Thymus (tissue), 11 donors: ENCODE data around the gene ZBTB8OS. TPM values are rescaled to one million over a fixed set of nuclear protein-coding genes. Genes with fewer than 3 reads are reported as not detected.
"Not testable (repeated sequence)": the region's sequence is repeated elsewhere in the genome, so short reads cannot be mapped to it uniquely, and the experiment has no call there.

Source experiments
- DNase-seq, 9 donors: peaks; one replicate each; pipeline ENCODE4 v3.0.0-alpha.2; 2013; ENCODE audit warnings: low spot score in 9 of 9, low read depth in 6 of 9, missing footprints in 1 of 9
- H3K27ac ChIP-seq, 2 donors: one replicate each; pipeline ENCODE4 v1.5.1; 2013; ENCODE audit warnings: control low read depth in 1 of 2, low read depth in 1 of 2, low read length in 1 of 2, mild to moderate bottlenecking in 1 of 2, moderate library complexity in 1 of 2
- H3K27me3 ChIP-seq, 2 donors: one replicate each; pipeline ENCODE4 v1.5.1; 2013; ENCODE audit warnings: low read length in 1 of 2; ENCODE audit not compliant: control insufficient read depth in 2 of 2, insufficient read depth in 1 of 2
- H3K36me3 ChIP-seq, 2 donors: one replicate each; pipeline ENCODE4 v1.5.1; 2013; ENCODE audit warnings: low read length in 1 of 2, mild to moderate bottlenecking in 1 of 2, moderate library complexity in 1 of 2; ENCODE audit not compliant: control insufficient read depth in 2 of 2, insufficient read depth in 2 of 2
- H3K4me1 ChIP-seq, 2 donors: one replicate each; pipeline ENCODE4 v1.5.1; 2013; ENCODE audit warnings: low read length in 2 of 2; ENCODE audit not compliant: control insufficient read depth in 2 of 2, insufficient read depth in 2 of 2
- H3K4me3 ChIP-seq, 2 donors: one replicate each; pipeline ENCODE4 v1.5.1; 2013; ENCODE audit warnings: low read length in 2 of 2, control low read depth in 1 of 2, mild to moderate bottlenecking in 1 of 2
- H3K9me3 ChIP-seq, 2 donors: one replicate each; pipeline ENCODE4 v1.5.1; 2013; ENCODE audit warnings: low read length in 1 of 2, mild to moderate bottlenecking in 1 of 2; ENCODE audit not compliant: control insufficient read depth in 2 of 2, insufficient read depth in 1 of 2
- WGBS: extraction: QIAGEN DNeasy Blood & Tissue Kit; methylation state at CpG from one replicate; pipeline ENCODE4 v1.1.7; 2013; 5-methylcytosine and 5-hydroxymethylcytosine counted together
- polyA plus RNA-seq: library from polyadenylated mRNA; stranded (reverse); fragments of 200-250 nt; gene quantifications from one replicate; pipeline ENCODE4 v1.2.3, GENCODE V29; 2013
- total RNA-seq: library from RNA; stranded (reverse); fragments of 120-200 nt; gene quantifications from one replicate; pipeline ENCODE4 v1.2.4, GENCODE V29; 2013
- donor health status: healthy.

ZBTB8OS gene
- total and polyA plus RNA-seq, 2 donors: 56.0 to 64.8 TPM

DNA sequence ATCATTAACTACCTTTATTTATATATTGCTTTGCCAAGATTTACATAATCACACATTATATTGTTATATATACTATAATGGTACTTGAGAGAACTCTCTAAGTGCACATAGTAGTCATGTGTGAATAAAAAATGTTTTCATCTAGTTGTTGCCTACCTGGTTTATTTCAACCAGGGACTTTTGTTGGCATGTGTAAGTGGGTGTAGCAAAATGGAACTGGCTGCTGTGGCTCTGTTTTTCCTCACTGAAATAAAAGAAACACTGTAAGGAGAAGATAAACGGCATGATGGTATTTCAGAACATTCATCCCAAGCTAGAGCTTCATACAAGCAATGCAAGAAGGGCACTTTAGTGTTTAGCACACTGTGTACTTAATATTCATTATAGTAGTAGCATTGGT is 15.6 kb upstream of the ZBTB8OS start:
- no peaks in the 10 kb centered on the region for H3K27me3 ChIP-seq
- peaks cover 61 to 91% of the 10 kb centered on the region in 2 donors for H3K36me3 ChIP-seq
- no peak for DNase-seq
- no peaks in the 10 kb centered on the region for H3K9me3 ChIP-seq
- WGBS: 92% methylated on average over 1 of the region's 1 CpG
- H3K4me3 ChIP-seq: no peak overlapping the region
- no peak overlapping the region for H3K27ac ChIP-seq
- no peaks in the 10 kb centered on the region for H3K4me1 ChIP-seq

DNA sequence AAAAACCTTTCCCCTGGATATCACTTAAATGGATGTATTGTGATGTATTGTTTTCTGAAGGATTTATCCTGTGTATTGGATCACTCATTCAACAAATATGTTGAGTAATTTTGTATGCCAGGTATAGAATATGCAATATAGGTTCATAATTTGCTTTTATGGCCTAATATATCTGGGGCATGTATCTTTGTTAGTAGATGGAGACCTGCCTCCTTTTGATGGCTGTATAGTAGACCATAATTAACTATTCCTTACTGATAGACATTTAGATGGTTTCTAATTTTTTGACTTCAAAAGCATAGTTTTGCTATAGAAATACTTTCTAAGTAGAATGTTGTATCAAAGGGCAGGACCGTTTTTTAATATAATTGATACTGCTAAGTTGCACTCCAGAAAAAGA is 9.2 kb upstream of the ZBTB8OS start:
- 96% methylated on average over 1 of the region's 1 CpG for WGBS
- Histone ChIP-seq H3K36me3 (peaks cover 66 to 91% of the 10 kb centered on the region in 2 donors), H3K4me3 (no peak overlapping the region), H3K27me3 (no peaks in the 10 kb centered on the region), H3K9me3 (no peaks in the 10 kb centered on the region), H3K4me1 (peaks cover 3 to 5% of the 10 kb centered on the region in 2 donors), H3K27ac (no peak overlapping the region)
- no peak for DNase-seq

DNA sequence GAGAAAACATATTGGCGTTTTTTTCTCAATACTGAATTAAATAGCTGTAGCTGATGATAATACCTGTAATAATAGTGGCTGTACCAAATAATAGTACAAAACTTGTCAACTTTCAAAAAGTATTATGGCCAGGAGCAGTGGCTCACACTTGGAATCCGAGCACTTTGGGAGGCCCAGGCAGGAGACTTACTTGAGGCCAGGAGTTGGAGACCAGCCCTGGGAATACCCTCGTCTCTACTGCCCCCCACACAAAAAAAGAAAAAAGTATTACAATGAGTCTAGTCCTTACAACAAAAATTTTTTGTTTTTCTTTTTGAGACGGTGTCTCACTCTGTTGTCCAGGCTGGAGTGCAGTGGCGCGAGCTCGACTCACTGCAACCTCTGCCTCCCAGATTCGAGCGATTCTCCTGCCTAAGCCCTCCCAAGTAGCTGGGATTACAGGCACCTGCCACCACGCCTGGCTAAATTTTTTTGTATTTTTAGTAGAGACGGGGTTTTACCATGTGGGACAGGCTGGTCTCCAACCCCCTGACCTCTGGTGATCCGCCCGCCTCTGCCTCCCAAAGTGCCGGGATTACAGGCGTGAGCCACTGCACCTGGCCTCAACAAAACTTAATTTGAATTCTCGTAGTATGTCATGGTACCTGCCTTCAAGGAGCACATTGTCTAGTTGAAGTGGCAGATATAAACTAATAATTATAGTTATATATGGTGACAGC is 2.1 kb upstream of the ZBTB8OS start:
- WGBS: 94% methylated on average over 16 of the region's 16 CpGs

DNA sequence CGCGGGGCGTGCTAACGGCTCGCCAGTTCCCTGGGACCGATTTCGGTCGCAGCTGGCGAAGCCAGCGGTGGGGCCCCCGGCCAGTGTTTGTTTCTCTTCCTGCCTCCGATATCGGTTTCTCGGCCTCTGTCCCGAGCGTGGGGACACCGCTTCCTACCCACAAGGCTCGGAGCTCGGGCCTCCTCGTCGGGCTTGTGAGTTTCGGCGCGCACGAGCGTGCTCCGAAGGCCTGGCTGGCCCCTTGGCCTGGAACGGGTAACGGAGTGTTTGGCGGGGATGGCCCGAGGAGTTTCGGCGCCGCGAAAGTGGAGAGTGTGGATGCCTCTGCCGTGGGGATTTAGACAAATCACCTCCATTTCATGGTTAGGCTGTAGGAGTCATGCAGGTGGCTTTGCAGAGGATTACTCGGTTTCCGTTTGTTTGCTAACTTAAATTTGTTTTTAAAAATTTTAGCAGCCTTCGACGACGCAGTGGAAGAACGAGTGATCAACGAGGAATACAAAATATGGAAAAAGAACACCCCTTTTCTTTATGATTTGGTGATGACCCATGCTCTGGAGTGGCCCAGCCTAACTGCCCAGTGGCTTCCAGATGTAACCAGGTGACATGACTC is 1.2 kb upstream of the ZBTB8OS start:
- peak in 1 of 9 donors; percentile 22 for DNase-seq
- peak overlapping the region; percentile 94 to 98 for H3K27ac ChIP-seq
- under 1% methylated on average over 43 of the region's 43 CpGs for WGBS
- peaks cover 19 to 41% of the 10 kb centered on the region in 2 donors for H3K36me3 ChIP-seq
- peaks cover 14 to 20% of the 10 kb centered on the region in 2 donors for H3K4me1 ChIP-seq
- no peaks in the 10 kb centered on the region for H3K27me3 ChIP-seq
- no peaks in the 10 kb centered on the region for H3K9me3 ChIP-seq
- peak overlapping the region; percentile 74 to 95 for H3K4me3 ChIP-seq

More for the DNA sequence above, 2.1 kb upstream of the ZBTB8OS start:
- Histone ChIP-seq H3K27ac (peak overlapping the region in 1 of 2 donors; percentile 94), H3K4me1 (peaks cover 14 to 20% of the 10 kb centered on the region in 2 donors), H3K36me3 (peaks cover 26 to 49% of the 10 kb centered on the region in 2 donors), H3K4me3 (peak overlapping the region; percentile 74 to 95), H3K9me3 (no peaks in the 10 kb centered on the region), H3K27me3 (no peaks in the 10 kb centered on the region)
- peak in 1 of 9 donors; percentile 10 for DNase-seq

DNA sequence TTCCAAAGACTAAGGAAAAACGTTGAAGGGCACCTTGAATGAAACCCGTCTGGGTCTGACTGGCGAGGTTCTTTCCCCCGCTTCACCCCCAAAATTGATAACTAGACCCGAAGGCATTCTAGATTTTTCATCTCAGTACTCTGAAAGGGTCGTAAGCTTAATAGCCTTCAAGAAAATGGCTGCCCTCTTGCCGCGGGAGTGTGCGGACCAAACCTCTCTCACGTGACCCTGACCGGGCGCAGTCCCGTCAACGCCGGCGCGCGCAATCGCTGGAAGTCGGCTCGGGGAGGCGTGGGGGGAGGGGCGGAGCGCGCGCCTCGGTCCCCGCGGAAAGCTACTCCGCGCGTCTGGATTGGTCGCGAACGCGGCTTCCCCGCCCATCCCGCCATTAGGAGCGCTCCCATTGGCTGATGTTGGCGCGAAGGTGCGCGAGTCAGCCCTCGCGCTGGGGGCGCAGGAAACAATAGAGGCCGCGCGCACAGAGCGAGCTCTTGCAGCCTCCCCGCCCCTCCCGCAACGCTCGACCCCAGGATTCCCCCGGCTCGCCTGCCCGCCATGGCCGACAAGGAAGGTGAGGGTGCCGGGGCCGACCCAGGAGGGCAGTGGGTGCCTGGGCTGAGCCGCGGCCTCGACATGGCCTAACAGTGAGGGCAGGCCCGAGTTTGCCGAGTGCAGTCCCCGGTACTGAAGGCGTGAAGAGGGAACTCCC is 556 bp upstream of the ZBTB8OS start, which contains the start of gene RBBP4:
TSS of gene RBBP4 (plus strand) at position 457 of the 709 bp plus-strand sequence. CDS start at position 556, 99 bp downstream.
- Histone ChIP-seq H3K4me1 (peaks cover 14 to 20% of the 10 kb centered on the region in 2 donors), H3K36me3 (peaks cover 14 to 34% of the 10 kb centered on the region in 2 donors), H3K27me3 (no peaks in the 10 kb centered on the region), H3K27ac (peak within 1 kb of the TSS; percentile 99), H3K4me3 (peak within 1 kb of the TSS; percentile 74 to 95), H3K9me3 (no peaks in the 10 kb centered on the region)
- WGBS: under 1% methylated on average over 67 of the region's 67 CpGs
- DNase-seq: peak; percentile 90 to 99 (median 97)

DNA sequence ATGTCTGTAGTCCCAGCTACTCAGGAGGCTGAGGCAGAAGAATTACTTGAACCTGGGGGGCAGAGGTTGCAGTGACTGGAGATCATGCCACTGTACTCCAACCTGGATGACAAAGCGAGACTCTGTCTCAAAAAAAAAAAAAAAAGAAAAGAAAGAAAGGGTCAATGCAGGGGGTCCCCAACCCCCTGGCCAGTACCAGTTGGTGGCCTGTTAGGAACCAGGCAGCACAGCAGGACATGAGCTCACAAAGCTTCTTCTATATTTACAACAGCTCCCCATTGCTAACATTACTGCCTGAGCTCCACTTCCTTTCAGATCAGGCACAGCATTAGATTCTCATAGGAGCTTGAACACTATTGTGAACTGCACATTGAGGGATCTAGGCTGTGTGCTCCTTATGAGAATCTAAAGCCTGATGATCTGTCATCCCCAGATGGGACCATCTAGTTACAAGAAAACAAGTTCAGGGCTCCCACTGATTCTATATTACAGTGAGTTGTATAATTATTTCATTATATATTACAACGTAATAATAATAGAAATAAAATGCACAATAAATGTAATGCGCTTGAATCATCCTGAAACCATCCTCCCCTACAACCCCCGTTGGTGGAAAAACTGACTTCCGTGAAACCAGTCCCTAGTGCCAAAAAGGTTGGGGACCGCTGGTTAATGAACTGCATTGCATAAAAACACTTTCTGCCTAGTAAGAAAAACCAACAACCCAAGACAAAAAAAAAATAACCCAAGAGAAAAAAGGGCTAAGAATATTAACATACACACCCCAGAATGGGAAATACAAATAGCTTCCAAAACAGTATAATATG is 2.8 kb downstream of the ZBTB8OS start:
- Histone ChIP-seq H3K27me3 (no peaks in the 10 kb centered on the region), H3K9me3 (no peaks in the 10 kb centered on the region), H3K4me3 (no peak overlapping the region), H3K27ac (peak overlapping the region in 1 of 2 donors; percentile 8), H3K4me1 (peaks cover 3 to 10% of the 10 kb centered on the region in 2 donors), H3K36me3 (peaks cover 6 to 8% of the 10 kb centered on the region in 2 donors)
- no peak for DNase-seq
- WGBS: 96% methylated on average over 6 of the region's 6 CpGs

DNA sequence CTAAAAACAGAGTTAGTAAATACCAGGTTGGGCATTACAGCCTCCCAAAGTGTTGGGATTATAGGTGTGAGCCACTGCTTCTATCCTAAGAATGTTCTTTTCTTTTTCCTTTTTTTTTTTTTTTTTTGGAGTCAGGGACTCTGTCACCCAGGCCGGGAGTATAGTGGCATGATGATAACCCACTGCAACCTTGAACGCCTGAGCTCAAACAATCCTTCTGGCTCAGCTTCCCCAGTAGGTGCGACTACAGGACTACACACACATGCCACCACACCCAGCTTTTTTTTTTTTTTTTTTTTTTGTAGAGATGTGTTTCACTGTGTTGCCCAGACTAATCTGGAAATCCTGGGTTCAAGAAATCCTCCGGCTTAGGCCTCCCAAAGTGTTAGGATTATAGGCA is 5.9 kb downstream of the ZBTB8OS start:
- Histone ChIP-seq H3K9me3 (no peaks in the 10 kb centered on the region), H3K4me1 (peaks cover 0 to 4% of the 10 kb centered on the region in 2 donors), H3K27ac (no peak overlapping the region), H3K27me3 (no peaks in the 10 kb centered on the region), H3K36me3 (peaks cover 6% of the 10 kb centered on the region in 2 donors), H3K4me3 (no peak overlapping the region)
- no peak for DNase-seq
- 96% methylated on average over 4 of the region's 4 CpGs for WGBS

DNA sequence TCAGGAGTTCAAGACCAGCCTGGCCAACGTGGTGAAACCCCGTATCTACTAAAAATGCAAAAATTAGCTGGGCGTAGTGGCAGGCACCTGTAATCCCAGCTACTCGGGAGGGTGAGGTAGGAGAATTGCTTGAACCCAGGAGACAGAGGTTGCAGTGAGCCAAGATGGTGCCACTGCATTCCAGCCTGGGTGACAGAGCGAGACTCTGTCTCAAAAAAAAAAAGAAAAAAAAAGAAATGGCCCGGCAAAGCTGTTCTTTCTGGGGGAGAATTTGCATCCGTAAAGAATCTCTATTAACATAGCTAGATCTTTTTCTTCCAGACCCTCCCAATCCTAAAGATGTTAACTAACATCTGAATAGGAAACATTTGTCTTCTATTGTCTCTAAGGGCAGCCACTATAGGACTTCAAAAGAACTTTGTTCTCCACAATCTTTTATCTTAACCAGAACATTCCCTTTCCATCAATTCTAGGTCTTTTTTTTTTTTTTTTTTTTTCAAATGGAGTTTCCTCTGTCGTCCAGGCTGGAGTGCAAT is 8.0 kb downstream of the ZBTB8OS start:
- 96% methylated on average over 8 of the region's 8 CpGs for WGBS
- not testable (repeated sequence) for H3K27me3 ChIP-seq, H3K27ac ChIP-seq, H3K4me3 ChIP-seq, DNase-seq, H3K9me3 ChIP-seq, H3K4me1 ChIP-seq
- peaks cover 8 to 13% of the 10 kb centered on the region in 2 donors for H3K36me3 ChIP-seq
